Gastroesophageal sphincter (tissue), 3 donors: Measurements from ENCODE around the gene FBP1.

Source experiments
- POLR2A ChIP-seq, 2 donors: fragments of 450-650 bp; IDR thresholded peaks; one replicate each; pipeline ENCODE4 v1.6.1; 2017; ENCODE audit warnings: antibody characterized with exemption in 2 of 2, mild to moderate bottlenecking in 2 of 2, moderate library complexity in 1 of 2
- POLR2AphosphoS5 ChIP-seq: sonication (generic); formaldehyde crosslinking; IDR thresholded peaks from one replicate; pipeline ENCODE4 v1.6.1; 2017; ENCODE audit warnings: antibody characterized with exemption
- TF ChIP-seq, protein P1 (sequence below), 4 experiments: fragments of 200-600 bp in 2 of 4; fragments of 450-650 bp in 2 of 4; sonication (generic) in 1 of 4; IDR thresholded peaks; one replicate each; pipeline ENCODE4 v1.5.1; 2017 to 2019; ENCODE audit warnings: antibody characterized with exemption in 4 of 4, mild to moderate bottlenecking in 2 of 4, moderate library complexity in 2 of 4

- TF ChIP-seq POLR2AphosphoS5 (no peak), POLR2A (IDR thresholded peaks at IDR 0.05) (no peak)
- TF ChIP-seq, protein P1, sequence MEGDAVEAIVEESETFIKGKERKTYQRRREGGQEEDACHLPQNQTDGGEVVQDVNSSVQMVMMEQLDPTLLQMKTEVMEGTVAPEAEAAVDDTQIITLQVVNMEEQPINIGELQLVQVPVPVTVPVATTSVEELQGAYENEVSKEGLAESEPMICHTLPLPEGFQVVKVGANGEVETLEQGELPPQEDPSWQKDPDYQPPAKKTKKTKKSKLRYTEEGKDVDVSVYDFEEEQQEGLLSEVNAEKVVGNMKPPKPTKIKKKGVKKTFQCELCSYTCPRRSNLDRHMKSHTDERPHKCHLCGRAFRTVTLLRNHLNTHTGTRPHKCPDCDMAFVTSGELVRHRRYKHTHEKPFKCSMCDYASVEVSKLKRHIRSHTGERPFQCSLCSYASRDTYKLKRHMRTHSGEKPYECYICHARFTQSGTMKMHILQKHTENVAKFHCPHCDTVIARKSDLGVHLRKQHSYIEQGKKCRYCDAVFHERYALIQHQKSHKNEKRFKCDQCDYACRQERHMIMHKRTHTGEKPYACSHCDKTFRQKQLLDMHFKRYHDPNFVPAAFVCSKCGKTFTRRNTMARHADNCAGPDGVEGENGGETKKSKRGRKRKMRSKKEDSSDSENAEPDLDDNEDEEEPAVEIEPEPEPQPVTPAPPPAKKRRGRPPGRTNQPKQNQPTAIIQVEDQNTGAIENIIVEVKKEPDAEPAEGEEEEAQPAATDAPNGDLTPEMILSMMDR (IDR thresholded peaks at IDR 0.05): no peak
Measured at GRCh38 chr9:94648185-94648584, 8.9 kb upstream of the FBP1 start.
